Nephron (organoid): ENCODE measurements around the gene SLC11A2.
"Not testable (repeated sequence)": the region's sequence is repeated elsewhere in the genome, so short reads cannot be mapped to it uniquely, and the experiment has no call there.

Experiments
- H3K27ac Mint-ChIP-seq, 3 experiments: 2 replicates each; pipeline ENCODE4 v1.8.0; 2020; ENCODE audit warnings: mixed read lengths in 3 of 3, mild to moderate bottlenecking in 2 of 3, moderate library complexity in 1 of 3
- H3K27me3 Mint-ChIP-seq: 2 replicates; pipeline ENCODE4 v1.8.0; 2021; ENCODE audit warnings: low read depth, mild to moderate bottlenecking, moderate library complexity, mixed read lengths
- H3K36me3 Mint-ChIP-seq: 2 replicates; pipeline ENCODE4 v1.8.0; 2020; ENCODE audit warnings: low read depth, mixed read lengths
- H3K4me1 Mint-ChIP-seq: 2 replicates; pipeline ENCODE4 v1.8.0; 2020; ENCODE audit warnings: mixed read lengths
- H3K4me3 Mint-ChIP-seq, 3 experiments: 2 replicates each; pipeline ENCODE4 v1.8.0; 2020; ENCODE audit warnings: mild to moderate bottlenecking in 3 of 3, mixed read lengths in 3 of 3, moderate library complexity in 2 of 3
- H3K9me3 Mint-ChIP-seq: 2 replicates; pipeline ENCODE4 v1.8.0; 2020; ENCODE audit warnings: mixed read lengths
- TF ChIP-seq, protein P1 (sequence below), 3 experiments: fragments of 200-600 bp; sonication (generic); IDR thresholded peaks; one replicate each; pipeline ENCODE4 v1.5.0; 2021; ENCODE audit warnings: antibody characterized with exemption in 3 of 3; ENCODE audit not compliant: unreplicated experiment in 3 of 3

SLC11A2 gene

DNA sequence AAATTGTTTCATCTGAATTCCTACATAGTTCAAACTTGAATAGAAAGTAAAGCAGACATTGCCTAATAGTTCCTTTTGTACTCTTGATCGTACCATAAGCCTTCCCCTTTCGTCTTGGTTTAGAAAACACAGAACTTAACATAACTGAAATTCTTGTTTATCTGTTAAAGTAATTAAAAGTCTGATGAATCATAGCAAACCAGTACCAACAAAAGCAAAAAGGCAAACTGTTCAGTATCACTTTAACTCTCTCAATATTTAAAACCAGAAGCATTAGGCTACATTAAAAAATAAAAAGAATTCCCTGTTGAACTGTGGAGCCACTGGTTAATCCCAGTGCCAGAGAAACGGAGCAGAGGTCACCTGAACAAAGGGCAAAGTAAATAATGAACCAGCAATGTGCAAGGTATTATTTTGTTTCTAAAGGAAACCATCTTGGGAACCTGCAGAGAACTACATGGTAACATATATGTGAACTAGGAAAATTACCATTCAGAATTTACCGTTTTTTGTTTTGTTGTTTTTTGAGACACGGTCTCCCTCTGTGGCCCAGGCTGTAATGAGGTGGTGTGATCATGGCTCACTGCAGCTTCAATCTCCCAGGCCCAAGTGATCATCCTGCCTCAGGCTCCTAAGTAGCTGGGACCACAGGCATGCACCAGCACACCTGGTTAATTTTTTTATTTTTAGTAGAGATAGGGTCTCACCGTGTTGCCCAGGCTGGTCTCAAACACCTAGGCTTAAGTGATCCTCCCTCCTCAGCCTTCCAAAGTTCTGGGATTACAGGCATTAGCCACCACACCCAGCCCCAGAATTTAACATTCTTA lies 91.0 kb downstream of the SLC11A2 start:
- TF ChIP-seq, protein P1, sequence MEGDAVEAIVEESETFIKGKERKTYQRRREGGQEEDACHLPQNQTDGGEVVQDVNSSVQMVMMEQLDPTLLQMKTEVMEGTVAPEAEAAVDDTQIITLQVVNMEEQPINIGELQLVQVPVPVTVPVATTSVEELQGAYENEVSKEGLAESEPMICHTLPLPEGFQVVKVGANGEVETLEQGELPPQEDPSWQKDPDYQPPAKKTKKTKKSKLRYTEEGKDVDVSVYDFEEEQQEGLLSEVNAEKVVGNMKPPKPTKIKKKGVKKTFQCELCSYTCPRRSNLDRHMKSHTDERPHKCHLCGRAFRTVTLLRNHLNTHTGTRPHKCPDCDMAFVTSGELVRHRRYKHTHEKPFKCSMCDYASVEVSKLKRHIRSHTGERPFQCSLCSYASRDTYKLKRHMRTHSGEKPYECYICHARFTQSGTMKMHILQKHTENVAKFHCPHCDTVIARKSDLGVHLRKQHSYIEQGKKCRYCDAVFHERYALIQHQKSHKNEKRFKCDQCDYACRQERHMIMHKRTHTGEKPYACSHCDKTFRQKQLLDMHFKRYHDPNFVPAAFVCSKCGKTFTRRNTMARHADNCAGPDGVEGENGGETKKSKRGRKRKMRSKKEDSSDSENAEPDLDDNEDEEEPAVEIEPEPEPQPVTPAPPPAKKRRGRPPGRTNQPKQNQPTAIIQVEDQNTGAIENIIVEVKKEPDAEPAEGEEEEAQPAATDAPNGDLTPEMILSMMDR (IDR thresholded peaks at IDR 0.05; ENCODE audit: unreplicated experiment in 3 of 3): no peak
- Mint-ChIP-seq H3K4me3 (no peak overlapping the region), H3K9me3 (no peaks in the 10 kb centered on the region), H3K36me3 (peaks cover 10% of the 10 kb centered on the region), H3K27me3 (no peaks in the 10 kb centered on the region), H3K27ac (peak overlapping the region; percentile 78 to 90 (median 84)), H3K4me1 (peaks cover 6% of the 10 kb centered on the region)

- no peaks in the 10 kb centered on the region for H3K27me3 Mint-ChIP-seq
- peak overlapping the region; percentile 78 to 90 (median 84) for H3K27ac Mint-ChIP-seq
- TF ChIP-seq, protein P1 (IDR thresholded peaks at IDR 0.05; ENCODE audit: unreplicated experiment in 3 of 3): no peak
- H3K4me1 Mint-ChIP-seq: peaks cover 6% of the 10 kb centered on the region
- H3K4me3 Mint-ChIP-seq: no peak overlapping the region
- no peaks in the 10 kb centered on the region for H3K9me3 Mint-ChIP-seq
- H3K36me3 Mint-ChIP-seq: peaks cover 14% of the 10 kb centered on the region
These were observed 91.8 kb downstream of the SLC11A2 start for GRCh38 chr12:50934371-50934851.

DNA sequence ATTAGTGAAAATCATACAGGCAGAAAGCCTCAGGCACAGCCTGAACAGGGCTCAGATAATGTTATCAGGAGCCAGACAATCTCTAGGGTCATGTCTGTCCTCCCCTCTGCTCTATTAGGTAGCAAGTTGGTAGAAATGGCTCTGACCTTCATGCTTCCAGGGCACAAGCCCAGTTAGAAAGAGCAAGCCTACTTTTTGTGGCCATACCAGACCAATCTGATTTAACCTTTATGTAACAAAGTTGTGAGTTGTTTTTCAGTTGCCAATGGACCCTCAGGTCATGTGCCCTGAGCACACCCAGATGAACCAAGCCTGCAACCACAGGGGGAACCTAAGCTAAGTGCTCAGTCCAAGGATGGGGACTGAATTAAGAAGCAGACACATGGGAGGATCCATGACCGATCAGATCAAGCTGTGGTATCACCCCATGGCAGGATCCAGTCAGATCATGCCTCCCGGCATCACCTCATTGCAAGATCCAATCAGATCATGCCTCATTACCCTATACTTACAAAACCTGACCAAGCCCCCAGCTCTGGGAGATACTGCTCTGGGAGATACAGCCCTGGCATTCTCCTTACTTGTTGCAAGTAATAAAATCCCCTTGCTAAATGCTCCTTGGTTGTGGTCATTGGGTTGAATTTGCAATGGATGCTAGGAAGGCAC lies 92.6 kb downstream of the SLC11A2 start:
- TF ChIP-seq, protein P1 (IDR thresholded peaks at IDR 0.05; ENCODE audit: unreplicated experiment in 3 of 3): no peak
- Mint-ChIP-seq H3K4me1 (peaks cover 12% of the 10 kb centered on the region), H3K4me3 (no peak overlapping the region), H3K27me3 (no peaks in the 10 kb centered on the region), H3K27ac (peak overlapping the region in 1 of 3 experiments; percentile 35), H3K9me3 (no peaks in the 10 kb centered on the region), H3K36me3 (peaks cover 16% of the 10 kb centered on the region)

DNA sequence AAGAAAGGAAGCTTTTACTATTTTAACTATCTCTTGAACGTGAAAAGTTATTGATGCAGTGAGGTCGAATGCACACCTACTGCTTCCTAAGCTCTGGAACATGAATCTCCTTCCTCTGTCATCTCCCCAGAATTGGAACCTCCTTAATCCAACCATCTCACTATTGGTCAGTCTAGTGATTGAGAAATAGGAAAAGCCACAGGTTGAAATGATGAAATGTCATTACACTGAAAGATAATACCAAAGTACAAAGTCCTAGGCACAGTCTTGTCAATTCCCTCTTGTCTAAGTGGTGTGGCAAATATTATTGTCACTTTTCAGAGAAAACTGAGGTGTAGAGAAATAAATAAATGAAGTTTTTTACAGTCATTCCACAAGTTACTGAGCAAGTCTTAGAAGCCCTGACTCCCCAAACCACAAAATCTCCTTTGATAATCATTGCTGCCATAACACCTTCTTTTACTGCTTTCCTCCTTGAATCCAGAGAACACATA lies 93.3 kb downstream of the SLC11A2 start:
- Mint-ChIP-seq H3K27me3 (no peaks in the 10 kb centered on the region), H3K4me3 (no peak overlapping the region), H3K27ac (peak overlapping the region in 2 of 3 experiments; percentile 21 to 35), H3K9me3 (no peaks in the 10 kb centered on the region), H3K4me1 (peaks cover 20% of the 10 kb centered on the region), H3K36me3 (peaks cover 18% of the 10 kb centered on the region)
- TF ChIP-seq, protein P1 (IDR thresholded peaks at IDR 0.05; ENCODE audit: unreplicated experiment in 3 of 3): no peak

DNA sequence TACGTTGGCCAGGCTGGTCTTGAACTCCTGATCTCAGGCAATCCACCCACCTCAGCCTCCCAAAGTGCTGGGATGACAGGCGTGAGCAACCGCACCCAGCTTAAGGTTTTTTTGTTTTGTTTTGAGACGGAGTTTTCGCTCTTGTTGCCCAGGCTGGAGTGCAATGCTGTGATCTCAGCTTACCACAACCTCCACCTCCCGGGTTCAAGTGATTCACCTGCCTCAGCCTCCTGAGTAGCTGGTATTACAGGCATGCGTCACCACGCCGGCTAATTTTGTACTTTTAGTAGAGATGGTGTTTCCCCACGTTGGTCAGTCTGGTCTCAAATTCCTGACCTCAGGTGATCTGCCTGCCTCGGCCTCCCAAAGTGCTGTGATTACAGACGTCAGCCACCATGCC lies 95.7 kb downstream of the SLC11A2 start:
- peaks cover 18% of the 10 kb centered on the region for H3K36me3 Mint-ChIP-seq

DNA sequence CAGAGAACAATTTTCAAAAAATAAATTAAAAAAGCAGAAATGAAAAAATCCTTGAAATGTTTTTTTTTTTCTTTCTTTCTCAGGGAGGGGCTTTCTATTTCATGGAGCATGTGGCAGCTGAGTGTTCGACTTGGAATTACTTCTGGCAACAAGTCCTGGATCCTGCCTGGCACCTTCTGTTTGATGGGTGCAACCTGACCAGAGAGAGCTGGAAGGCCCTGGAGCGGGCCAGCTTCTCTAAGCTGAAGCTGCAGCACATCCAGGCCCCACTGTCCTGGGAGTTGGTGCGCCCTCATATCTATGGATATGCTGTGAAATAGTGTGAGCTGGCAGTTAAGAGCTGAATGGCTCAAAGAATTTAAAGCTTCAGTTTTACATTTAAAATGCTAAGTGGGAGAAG lies 96.4 kb downstream of the SLC11A2 start:
- Mint-ChIP-seq H3K27me3 (no peaks in the 10 kb centered on the region), H3K4me3 (no peak overlapping the region), H3K36me3 (peaks cover 18% of the 10 kb centered on the region), H3K4me1 (peaks cover 41% of the 10 kb centered on the region), H3K27ac (no peak overlapping the region), H3K9me3 (no peaks in the 10 kb centered on the region)
- TF ChIP-seq, protein P1 (IDR thresholded peaks at IDR 0.05; ENCODE audit: unreplicated experiment in 3 of 3): no peak

More for the DNA sequence above, 95.7 kb downstream of the SLC11A2 start:
- H3K4me1 Mint-ChIP-seq: peaks cover 34% of the 10 kb centered on the region
- H3K9me3 Mint-ChIP-seq, H3K27me3 Mint-ChIP-seq, H3K4me3 Mint-ChIP-seq, H3K27ac Mint-ChIP-seq: not testable (repeated sequence)
